ENCODE measurements around the gene FBXW8.

FBXW8 gene

DNA sequence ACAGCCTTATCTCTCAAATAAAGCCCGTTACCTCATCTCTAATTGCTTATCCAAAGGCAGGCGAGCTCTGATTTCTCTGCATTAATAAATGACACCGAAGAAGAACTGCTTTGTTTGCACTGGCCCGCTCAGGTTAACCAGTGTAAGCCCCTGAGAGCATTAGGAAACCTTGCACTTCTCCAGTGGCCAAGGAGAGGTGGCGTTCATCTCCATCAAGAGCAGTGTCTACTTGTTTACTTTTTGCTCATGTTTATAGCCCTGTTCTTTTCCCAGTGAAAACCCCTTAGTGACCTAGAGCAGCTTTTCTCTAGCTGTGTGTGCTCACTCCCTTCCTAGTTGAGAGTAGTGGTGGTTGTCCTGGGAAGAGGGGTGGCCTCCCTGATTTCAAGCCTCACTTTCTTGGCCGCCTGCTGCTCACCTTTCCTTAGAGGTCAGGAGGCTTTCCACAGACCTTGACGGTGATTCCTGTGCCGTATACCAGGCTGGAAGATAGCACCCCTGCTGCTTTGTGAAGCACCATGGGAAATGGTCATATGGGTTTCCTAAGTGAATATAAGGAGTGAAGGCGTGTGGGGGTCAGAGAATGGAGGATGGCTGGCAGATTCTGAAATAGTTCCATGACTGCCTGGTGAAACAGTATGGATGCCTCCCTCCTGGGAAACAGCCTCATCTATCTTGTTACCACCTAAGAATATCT lies 16.6 kb downstream of the FBXW8 start:
- Histone ChIP-seq H3K4me2 (ENCODE audit: low read length) (no peak overlapping the region), H3K9me2 (replicated peaks; ENCODE audit: control insufficient read depth, low read length) (no peaks in the 10 kb centered on the region), H3K79me2 (ENCODE audit: control insufficient read depth, low read length) (peaks cover 57% of the 10 kb centered on the region), H3K4me1 (ENCODE audit: control insufficient read depth, low read length) (peaks cover 35% of the 10 kb centered on the region), H3K4me3 (ENCODE audit: low read length) (no peak overlapping the region), H3K36me3 (ENCODE audit: control insufficient read depth, low read length) (peaks cover 63% of the 10 kb centered on the region), H3K27ac (ENCODE audit: low read depth, low read length) (no peak overlapping the region), H3K9me3 (ENCODE audit: control insufficient read depth, insufficient read depth, low read length) (no peaks in the 10 kb centered on the region), H3F3A (ENCODE audit: control insufficient read depth, insufficient read depth) (0 out of 2 replicates have a peak, but pooled peaks cover 10% of the 10 kb centered on the region), H4K20me1 (ENCODE audit: control insufficient read depth, insufficient read depth, low read depth, low read length) (peaks cover 11% of the 10 kb centered on the region), H3K27me3 (ENCODE audit: control insufficient read depth, low read length) (no peaks in the 10 kb centered on the region)
- no peak for TF ChIP-seq EZH2phosphoT487 (IDR thresholded peaks at IDR 0.05; ENCODE audit: borderline replicate concordance, low read length)

- Histone ChIP-seq H3F3A (ENCODE audit: control insufficient read depth, insufficient read depth) (0 out of 2 replicates have a peak, but pooled peaks cover 10% of the 10 kb centered on the region), H3K4me2 (ENCODE audit: low read length) (no peak overlapping the region), H3K4me3 (ENCODE audit: low read length) (no peak overlapping the region), H3K9me3 (ENCODE audit: control insufficient read depth, insufficient read depth, low read length) (no peaks in the 10 kb centered on the region), H4K20me1 (ENCODE audit: control insufficient read depth, insufficient read depth, low read depth, low read length) (peaks cover 11% of the 10 kb centered on the region), H3K36me3 (ENCODE audit: control insufficient read depth, low read length) (peaks cover 72% of the 10 kb centered on the region), H3K27ac (ENCODE audit: low read depth, low read length) (no peak overlapping the region), H3K79me2 (ENCODE audit: control insufficient read depth, low read length) (peaks cover 54% of the 10 kb centered on the region), H3K4me1 (ENCODE audit: control insufficient read depth, low read length) (peaks cover 35% of the 10 kb centered on the region), H3K9me2 (replicated peaks; ENCODE audit: control insufficient read depth, low read length) (no peaks in the 10 kb centered on the region), H3K27me3 (ENCODE audit: control insufficient read depth, low read length) (no peaks in the 10 kb centered on the region)
- TF ChIP-seq EZH2phosphoT487 (IDR thresholded peaks at IDR 0.05; ENCODE audit: borderline replicate concordance, low read length): no peak
- TF ChIP-seq, protein P1, sequence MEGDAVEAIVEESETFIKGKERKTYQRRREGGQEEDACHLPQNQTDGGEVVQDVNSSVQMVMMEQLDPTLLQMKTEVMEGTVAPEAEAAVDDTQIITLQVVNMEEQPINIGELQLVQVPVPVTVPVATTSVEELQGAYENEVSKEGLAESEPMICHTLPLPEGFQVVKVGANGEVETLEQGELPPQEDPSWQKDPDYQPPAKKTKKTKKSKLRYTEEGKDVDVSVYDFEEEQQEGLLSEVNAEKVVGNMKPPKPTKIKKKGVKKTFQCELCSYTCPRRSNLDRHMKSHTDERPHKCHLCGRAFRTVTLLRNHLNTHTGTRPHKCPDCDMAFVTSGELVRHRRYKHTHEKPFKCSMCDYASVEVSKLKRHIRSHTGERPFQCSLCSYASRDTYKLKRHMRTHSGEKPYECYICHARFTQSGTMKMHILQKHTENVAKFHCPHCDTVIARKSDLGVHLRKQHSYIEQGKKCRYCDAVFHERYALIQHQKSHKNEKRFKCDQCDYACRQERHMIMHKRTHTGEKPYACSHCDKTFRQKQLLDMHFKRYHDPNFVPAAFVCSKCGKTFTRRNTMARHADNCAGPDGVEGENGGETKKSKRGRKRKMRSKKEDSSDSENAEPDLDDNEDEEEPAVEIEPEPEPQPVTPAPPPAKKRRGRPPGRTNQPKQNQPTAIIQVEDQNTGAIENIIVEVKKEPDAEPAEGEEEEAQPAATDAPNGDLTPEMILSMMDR (IDR thresholded peaks at IDR 0.05; ENCODE audit: low read depth, low read length, poor library complexity, severe bottlenecking): no peak
These were observed 17.8 kb downstream of the FBXW8 start for GRCh38 chr12:116928504-116928903.

DNA sequence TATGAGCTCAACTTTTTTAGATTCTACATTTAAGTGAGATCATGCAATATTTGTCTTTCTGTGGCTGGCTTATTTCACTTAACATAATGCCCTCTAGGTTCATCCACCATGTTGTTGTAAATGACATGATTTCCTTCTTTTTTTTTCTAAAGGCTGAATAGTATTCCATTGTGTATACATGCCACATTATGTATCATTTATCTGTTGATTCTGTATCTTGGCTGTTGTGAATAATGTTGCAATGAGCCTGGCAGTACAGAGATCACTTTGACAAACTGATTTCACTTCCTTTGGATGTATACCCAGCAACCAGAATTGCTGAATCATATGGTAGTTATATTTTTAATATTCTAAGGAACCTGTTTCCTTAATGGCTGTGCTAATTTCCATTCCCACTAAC lies 19.1 kb downstream of the FBXW8 start:
- 0 out of 2 replicates have a peak, but pooled peaks cover 4% of the 10 kb centered on the region for H3F3A ChIP-seq (ENCODE audit: control insufficient read depth, insufficient read depth)
- H3K4me1 ChIP-seq (ENCODE audit: control insufficient read depth, low read length): peaks cover 23% of the 10 kb centered on the region
- H3K27me3 ChIP-seq (ENCODE audit: control insufficient read depth, low read length): no peaks in the 10 kb centered on the region
- no peaks in the 10 kb centered on the region for H3K9me2 ChIP-seq (replicated peaks; ENCODE audit: control insufficient read depth, low read length)
- H3K4me2 ChIP-seq (ENCODE audit: low read length): no peak overlapping the region
- TF ChIP-seq EZH2phosphoT487 (IDR thresholded peaks at IDR 0.05; ENCODE audit: borderline replicate concordance, low read length): no peak
- TF ChIP-seq, protein P1 (IDR thresholded peaks at IDR 0.05; ENCODE audit: low read depth, low read length, poor library complexity, severe bottlenecking): no peak
- H3K79me2 ChIP-seq (ENCODE audit: control insufficient read depth, low read length): peaks cover 52% of the 10 kb centered on the region
- H3K9me3 ChIP-seq (ENCODE audit: control insufficient read depth, insufficient read depth, low read length): no peaks in the 10 kb centered on the region
- H3K4me3 ChIP-seq (ENCODE audit: low read length): no peak overlapping the region
- peaks cover 8% of the 10 kb centered on the region for H4K20me1 ChIP-seq (ENCODE audit: control insufficient read depth, insufficient read depth, low read depth, low read length)
- peaks cover 81% of the 10 kb centered on the region for H3K36me3 ChIP-seq (ENCODE audit: control insufficient read depth, low read length)
- no peak overlapping the region for H3K27ac ChIP-seq (ENCODE audit: low read depth, low read length)

GRCh38 chr12:116931665-116932064 lies 20.9 kb downstream of the FBXW8 start:
- no peak overlapping the region for H3K27ac ChIP-seq (ENCODE audit: low read depth, low read length)
- H3K79me2 ChIP-seq (ENCODE audit: control insufficient read depth, low read length): peaks cover 39% of the 10 kb centered on the region
- 0 out of 2 replicates have a peak, but pooled peaks cover 4% of the 10 kb centered on the region for H3F3A ChIP-seq (ENCODE audit: control insufficient read depth, insufficient read depth)
- H4K20me1 ChIP-seq (ENCODE audit: control insufficient read depth, insufficient read depth, low read depth, low read length): no peaks in the 10 kb centered on the region
- H3K9me2 ChIP-seq (replicated peaks; ENCODE audit: control insufficient read depth, low read length): no peaks in the 10 kb centered on the region
- H3K4me1 ChIP-seq (ENCODE audit: control insufficient read depth, low read length): peaks cover 13% of the 10 kb centered on the region
- no peaks in the 10 kb centered on the region for H3K27me3 ChIP-seq (ENCODE audit: control insufficient read depth, low read length)
- H3K36me3 ChIP-seq (ENCODE audit: control insufficient read depth, low read length): peaks cover 69% of the 10 kb centered on the region
- H3K9me3 ChIP-seq (ENCODE audit: control insufficient read depth, insufficient read depth, low read length): no peaks in the 10 kb centered on the region
- no peak for TF ChIP-seq EZH2phosphoT487 (IDR thresholded peaks at IDR 0.05; ENCODE audit: borderline replicate concordance, low read length)
- TF ChIP-seq, protein P1 (IDR thresholded peaks at IDR 0.05; ENCODE audit: low read depth, low read length, poor library complexity, severe bottlenecking): no peak
- no peak overlapping the region for H3K4me2 ChIP-seq (ENCODE audit: low read length)
- H3K4me3 ChIP-seq (ENCODE audit: low read length): no peak overlapping the region
